HK-2 (cell line): ENCODE data around the gene DCP1B.
A peak's percentile ranks its signal among the peaks of the same experiment; 100 is the strongest.

Experiments used
- DNase-seq: peaks from one replicate; pipeline ENCODE4 v3.0.0-alpha.2; 2018; ENCODE audit not compliant: unreplicated experiment

The DCP1B gene

GRCh38 chr12:1935242-1935641 lies 69.0 kb downstream of the DCP1B start:
- no peak for DNase-seq

GRCh38 chr12:1934831-1935230 lies 69.4 kb downstream of the DCP1B start:
- no peak for DNase-seq

- DNase-seq = no peak
Observed at GRCh38 chr12:1934068-1934467, 70.2 kb downstream of the DCP1B start.

GRCh38 chr12:1933342-1934051 lies 70.8 kb downstream of the DCP1B start:
- DNase-seq = no peak

- peak; percentile 11 for DNase-seq
Observed at GRCh38 chr12:1932264-1932777, 71.9 kb downstream of the DCP1B start.

GRCh38 chr12:1931642-1932041 lies 72.6 kb downstream of the DCP1B start:
- no peak for DNase-seq

- no peak for DNase-seq
Observed at GRCh38 chr12:1930803-1931597, 73.3 kb downstream of the DCP1B start.

- DNase-seq = no peak
Observed at GRCh38 chr12:1929985-1930802, 74.1 kb downstream of the DCP1B start.

GRCh38 chr12:1929241-1929984 lies 74.8 kb downstream of the DCP1B start:
- DNase-seq = no peak

- DNase-seq = no peak
Observed at GRCh38 chr12:1928439-1929121, 75.7 kb downstream of the DCP1B start.

GRCh38 chr12:1927751-1928351 lies 76.4 kb downstream of the DCP1B start:
- no peak for DNase-seq

- DNase-seq = no peak
Observed at GRCh38 chr12:1927051-1927680, 77.1 kb downstream of the DCP1B start.

GRCh38 chr12:1926251-1926657 lies 78.0 kb downstream of the DCP1B start:
- DNase-seq = no peak

- no peak for DNase-seq
Observed at GRCh38 chr12:1925684-1926006, 78.6 kb downstream of the DCP1B start.

- DNase-seq = no peak
Observed at GRCh38 chr12:1924996-1925683, 79.1 kb downstream of the DCP1B start.

GRCh38 chr12:1922985-1923384 lies 81.3 kb downstream of the DCP1B start:
- DNase-seq = no peak

GRCh38 chr12:1922075-1922709 lies 82.1 kb downstream of the DCP1B start:
- no peak for DNase-seq

GRCh38 chr12:1920971-1921370 lies 83.3 kb downstream of the DCP1B start:
- DNase-seq = no peak

GRCh38 chr12:1920436-1920835 lies 83.8 kb downstream of the DCP1B start:
- DNase-seq = no peak
